ENCODE measurements around the gene PDZD2.

The PDZD2 gene

DNA sequence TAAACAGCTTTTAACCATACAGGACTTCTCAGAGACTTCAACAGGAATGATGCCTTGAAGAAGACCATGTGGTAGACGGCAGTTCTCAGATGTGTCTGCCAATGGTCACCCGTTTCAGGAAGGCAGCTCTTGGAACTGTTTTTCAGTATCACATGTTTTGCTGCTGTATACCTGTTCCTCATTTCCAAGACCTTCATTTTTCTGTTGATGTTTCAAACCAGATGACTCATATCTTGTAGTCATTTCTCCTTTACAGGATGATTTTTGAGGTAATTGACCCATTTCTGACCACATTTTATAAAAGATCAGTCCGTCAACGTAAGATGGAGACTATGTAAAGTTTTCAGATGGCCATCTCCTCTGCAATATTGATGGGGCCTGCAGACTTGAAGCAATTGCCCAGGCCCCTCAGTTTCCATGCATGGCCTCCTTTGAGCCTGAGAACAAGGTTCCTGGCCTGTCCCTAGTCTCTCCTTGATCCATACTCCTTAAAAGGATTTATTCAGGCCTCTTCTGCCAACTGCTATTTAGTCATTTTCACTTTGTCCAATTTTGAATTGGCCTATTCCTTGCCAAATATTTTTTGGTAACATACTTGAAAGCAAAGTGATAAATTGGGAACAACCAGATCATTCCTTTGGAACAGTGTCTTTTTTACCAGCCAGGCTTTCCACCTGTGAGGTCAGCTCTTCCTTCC lies 128.6 kb downstream of the PDZD2 start:
- TF ChIP-seq, protein P1, sequence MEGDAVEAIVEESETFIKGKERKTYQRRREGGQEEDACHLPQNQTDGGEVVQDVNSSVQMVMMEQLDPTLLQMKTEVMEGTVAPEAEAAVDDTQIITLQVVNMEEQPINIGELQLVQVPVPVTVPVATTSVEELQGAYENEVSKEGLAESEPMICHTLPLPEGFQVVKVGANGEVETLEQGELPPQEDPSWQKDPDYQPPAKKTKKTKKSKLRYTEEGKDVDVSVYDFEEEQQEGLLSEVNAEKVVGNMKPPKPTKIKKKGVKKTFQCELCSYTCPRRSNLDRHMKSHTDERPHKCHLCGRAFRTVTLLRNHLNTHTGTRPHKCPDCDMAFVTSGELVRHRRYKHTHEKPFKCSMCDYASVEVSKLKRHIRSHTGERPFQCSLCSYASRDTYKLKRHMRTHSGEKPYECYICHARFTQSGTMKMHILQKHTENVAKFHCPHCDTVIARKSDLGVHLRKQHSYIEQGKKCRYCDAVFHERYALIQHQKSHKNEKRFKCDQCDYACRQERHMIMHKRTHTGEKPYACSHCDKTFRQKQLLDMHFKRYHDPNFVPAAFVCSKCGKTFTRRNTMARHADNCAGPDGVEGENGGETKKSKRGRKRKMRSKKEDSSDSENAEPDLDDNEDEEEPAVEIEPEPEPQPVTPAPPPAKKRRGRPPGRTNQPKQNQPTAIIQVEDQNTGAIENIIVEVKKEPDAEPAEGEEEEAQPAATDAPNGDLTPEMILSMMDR (IDR thresholded peaks at IDR 0.05; ENCODE audit: poor library complexity, severe bottlenecking): no peak
- ATAC-seq (ENCODE audit: low read depth): no peak
- H3K36me3 ChIP-seq (ENCODE audit: low read depth): no peaks in the 10 kb centered on the region
- no peak overlapping the region for H3K4me3 ChIP-seq (ENCODE audit: severe bottlenecking)
- H3K27ac ChIP-seq (ENCODE audit: poor library complexity, severe bottlenecking): no peak overlapping the region
- peaks cover 2% of the 10 kb centered on the region for H3K27me3 ChIP-seq (ENCODE audit: insufficient read depth, poor library complexity, severe bottlenecking)
- no peaks in the 10 kb centered on the region for H3K4me1 ChIP-seq (ENCODE audit: insufficient read depth, poor library complexity, severe bottlenecking)
- no peaks in the 10 kb centered on the region for H3K9me3 ChIP-seq (ENCODE audit: severe bottlenecking)
- DNase-seq (ENCODE audit: low spot score): no peak

DNA sequence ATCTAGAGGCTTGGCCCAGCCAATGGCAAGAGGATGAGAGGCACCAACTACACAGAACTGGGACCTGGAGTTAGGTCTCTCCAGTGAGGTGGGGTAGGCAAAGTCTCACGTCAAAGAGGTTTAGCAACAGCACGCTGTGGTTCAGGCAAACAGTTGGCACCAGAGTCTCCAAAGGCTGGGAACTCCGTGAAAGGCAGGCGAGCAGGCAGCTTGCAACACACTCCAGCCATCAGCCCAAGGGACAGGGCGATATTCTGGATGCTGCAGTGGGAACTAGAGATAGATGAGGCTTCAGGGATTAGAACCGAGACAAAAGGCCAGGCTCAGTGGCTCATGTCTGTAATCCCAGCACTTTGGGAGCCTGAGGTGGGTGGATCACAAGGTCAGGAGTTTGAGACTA lies 129.1 kb downstream of the PDZD2 start:
- Histone ChIP-seq H3K9me3 (ENCODE audit: severe bottlenecking) (no peaks in the 10 kb centered on the region), H3K27me3 (ENCODE audit: insufficient read depth, poor library complexity, severe bottlenecking) (no peaks in the 10 kb centered on the region), H3K36me3 (ENCODE audit: low read depth) (no peaks in the 10 kb centered on the region), H3K27ac (ENCODE audit: poor library complexity, severe bottlenecking) (no peak overlapping the region), H3K4me1 (ENCODE audit: insufficient read depth, poor library complexity, severe bottlenecking) (no peaks in the 10 kb centered on the region), H3K4me3 (ENCODE audit: severe bottlenecking) (no peak overlapping the region)
- ATAC-seq (ENCODE audit: low read depth) (no peak), DNase-seq (ENCODE audit: low spot score) (no peak)
- TF ChIP-seq, protein P1 (IDR thresholded peaks at IDR 0.05; ENCODE audit: poor library complexity, severe bottlenecking): no peak

DNA sequence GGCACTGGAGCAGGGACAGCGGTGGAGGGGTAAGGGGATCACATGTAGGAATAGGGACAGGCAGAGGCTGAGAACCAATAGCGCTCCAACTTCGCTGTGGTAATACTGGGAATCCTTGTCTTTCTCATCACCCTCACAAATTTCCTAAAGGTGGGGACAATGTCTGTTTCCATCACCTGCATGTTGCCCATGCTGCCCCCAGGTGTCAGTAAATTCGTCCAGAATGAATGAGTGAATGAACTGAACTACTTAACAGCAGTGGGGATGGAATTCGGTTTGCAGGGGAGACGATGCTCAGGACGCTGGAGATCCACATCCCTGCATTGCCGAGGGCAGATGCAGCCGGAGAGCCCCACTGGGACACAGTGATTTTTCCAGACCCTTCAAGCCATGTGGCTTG lies 129.9 kb downstream of the PDZD2 start:
- Histone ChIP-seq H3K27ac (ENCODE audit: poor library complexity, severe bottlenecking) (no peak overlapping the region), H3K9me3 (ENCODE audit: severe bottlenecking) (no peaks in the 10 kb centered on the region), H3K4me3 (ENCODE audit: severe bottlenecking) (no peak overlapping the region), H3K4me1 (ENCODE audit: insufficient read depth, poor library complexity, severe bottlenecking) (no peaks in the 10 kb centered on the region), H3K36me3 (ENCODE audit: low read depth) (no peaks in the 10 kb centered on the region), H3K27me3 (ENCODE audit: insufficient read depth, poor library complexity, severe bottlenecking) (no peaks in the 10 kb centered on the region)
- TF ChIP-seq, protein P1 (IDR thresholded peaks at IDR 0.05; ENCODE audit: poor library complexity, severe bottlenecking): no peak
- no peak for ATAC-seq (ENCODE audit: low read depth)
- no peak for DNase-seq (ENCODE audit: low spot score)

DNA sequence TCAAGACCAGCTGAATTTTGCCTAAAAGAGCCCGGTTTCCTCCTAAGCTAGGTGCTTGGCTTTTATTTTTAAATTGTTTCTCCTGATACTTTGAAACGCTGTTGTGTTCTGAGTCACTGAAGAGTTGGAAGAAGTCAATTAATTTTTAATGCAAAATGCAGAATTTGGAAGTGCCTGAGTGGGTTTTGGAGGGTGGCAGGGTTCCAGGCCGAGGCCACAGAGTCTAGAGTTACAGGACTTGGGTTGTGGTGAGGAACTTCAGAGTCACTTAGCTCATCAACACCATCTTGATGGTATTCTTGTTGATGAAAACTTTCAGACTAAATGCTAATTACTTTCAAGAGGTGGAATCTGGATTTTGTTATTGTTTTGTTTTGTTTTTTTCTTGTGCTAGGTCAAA lies 130.6 kb downstream of the PDZD2 start:
- H3K4me3 ChIP-seq (ENCODE audit: severe bottlenecking): no peak overlapping the region
- no peak for ATAC-seq (ENCODE audit: low read depth)
- TF ChIP-seq, protein P1 (IDR thresholded peaks at IDR 0.05; ENCODE audit: poor library complexity, severe bottlenecking): no peak
- H3K27me3 ChIP-seq (ENCODE audit: insufficient read depth, poor library complexity, severe bottlenecking): no peaks in the 10 kb centered on the region
- no peaks in the 10 kb centered on the region for H3K4me1 ChIP-seq (ENCODE audit: insufficient read depth, poor library complexity, severe bottlenecking)
- no peaks in the 10 kb centered on the region for H3K9me3 ChIP-seq (ENCODE audit: severe bottlenecking)
- no peaks in the 10 kb centered on the region for H3K36me3 ChIP-seq (ENCODE audit: low read depth)
- DNase-seq (ENCODE audit: low spot score): no peak
- H3K27ac ChIP-seq (ENCODE audit: poor library complexity, severe bottlenecking): no peak overlapping the region

DNA sequence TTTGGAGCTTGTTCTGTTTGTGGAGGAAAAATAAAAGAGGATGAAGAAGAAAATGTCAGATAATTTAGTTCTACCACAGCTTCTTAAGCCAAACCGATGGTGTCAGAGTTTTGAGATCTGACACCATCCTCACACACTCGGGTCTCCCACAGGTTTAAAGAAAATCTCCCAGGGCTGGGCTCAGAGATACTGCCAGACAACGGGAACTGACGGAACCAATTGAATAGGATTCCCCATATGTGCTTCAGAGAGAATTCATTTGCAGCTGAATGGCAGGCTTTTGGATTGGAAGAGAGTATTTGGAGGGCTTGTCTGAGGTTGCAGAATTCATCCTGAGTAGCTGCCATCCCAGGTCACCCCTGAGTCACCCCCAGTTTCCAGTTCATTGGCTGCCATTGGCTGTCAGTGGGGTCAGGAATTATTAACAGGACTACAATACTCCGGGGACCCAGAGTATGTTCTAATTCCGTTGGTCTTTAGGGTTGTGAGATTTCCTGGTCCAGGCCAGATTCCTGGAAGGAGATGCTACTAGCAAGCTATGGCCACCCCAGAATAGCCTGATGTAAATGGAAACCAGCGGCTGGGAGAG lies 131.3 kb downstream of the PDZD2 start:
- ATAC-seq (ENCODE audit: low read depth): no peak
- no peaks in the 10 kb centered on the region for H3K27me3 ChIP-seq (ENCODE audit: insufficient read depth, poor library complexity, severe bottlenecking)
- H3K4me3 ChIP-seq (ENCODE audit: severe bottlenecking): no peak overlapping the region
- TF ChIP-seq, protein P1 (IDR thresholded peaks at IDR 0.05; ENCODE audit: poor library complexity, severe bottlenecking): no peak
- H3K36me3 ChIP-seq (ENCODE audit: low read depth): no peaks in the 10 kb centered on the region
- DNase-seq (ENCODE audit: low spot score): no peak
- no peak overlapping the region for H3K27ac ChIP-seq (ENCODE audit: poor library complexity, severe bottlenecking)
- no peaks in the 10 kb centered on the region for H3K9me3 ChIP-seq (ENCODE audit: severe bottlenecking)
- H3K4me1 ChIP-seq (ENCODE audit: insufficient read depth, poor library complexity, severe bottlenecking): no peaks in the 10 kb centered on the region

Measured in RWPE2 (cell line).